GM18951 (cell line): ENCODE data around the gene ENTPD6.

Experiments
- POLR2A ChIP-seq: IDR thresholded peaks from 4 replicates; pipeline ENCODE4 v1.6.1; 2011; ENCODE audit warnings: mild to moderate bottlenecking; ENCODE audit not compliant: insufficient read length, insufficient read depth; ENCODE audit errors: extremely low read depth
- in situ Hi-C: fragments of 300-500 bp; cut with MboI; formaldehyde crosslinking; loops from one replicate; pipeline ENCODE4 v1.12.0; 2022; ENCODE audit warnings: low sequenced_read_pairs, mixed read lengths, inconsistent platforms; ENCODE audit not compliant: unreplicated experiment

ENTPD6 gene

DNA sequence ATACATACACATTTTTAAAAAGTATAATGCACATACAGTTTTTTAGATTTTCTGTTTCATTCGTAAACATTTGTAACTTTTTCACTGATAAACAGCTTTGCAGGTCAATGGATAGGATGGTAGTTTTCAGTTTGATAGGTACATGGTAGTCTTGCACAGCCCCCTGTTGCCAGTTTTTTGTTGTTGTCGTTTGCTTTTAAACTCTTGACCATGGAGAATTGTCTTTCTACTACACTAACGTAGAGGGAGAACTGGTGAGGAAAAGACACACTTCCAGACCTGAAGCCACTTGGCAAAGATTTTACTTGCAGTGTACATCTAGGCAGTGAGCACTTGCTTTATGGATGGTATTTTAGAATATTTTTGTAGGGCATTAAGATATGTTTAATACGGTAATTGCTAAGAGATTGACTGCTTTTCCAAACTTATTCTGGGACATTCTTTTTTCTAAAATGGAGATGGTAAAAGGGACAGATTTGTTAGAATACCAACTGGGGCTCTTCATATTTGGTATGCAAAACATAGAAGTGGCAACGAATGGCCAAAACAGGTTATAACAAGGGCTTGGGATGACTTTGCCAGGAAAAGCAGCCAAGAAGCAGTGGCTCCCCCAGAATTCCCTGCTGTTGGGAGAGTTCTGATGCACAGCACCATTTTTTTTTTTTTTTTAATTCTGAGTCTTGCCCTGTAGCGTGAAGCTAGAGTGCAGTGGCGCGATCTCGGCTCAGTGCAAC, 53.9 kb downstream of the ENTPD6 start:
- TF ChIP-seq POLR2A = no peak
- in situ Hi-C loops = no loop called here

DNA sequence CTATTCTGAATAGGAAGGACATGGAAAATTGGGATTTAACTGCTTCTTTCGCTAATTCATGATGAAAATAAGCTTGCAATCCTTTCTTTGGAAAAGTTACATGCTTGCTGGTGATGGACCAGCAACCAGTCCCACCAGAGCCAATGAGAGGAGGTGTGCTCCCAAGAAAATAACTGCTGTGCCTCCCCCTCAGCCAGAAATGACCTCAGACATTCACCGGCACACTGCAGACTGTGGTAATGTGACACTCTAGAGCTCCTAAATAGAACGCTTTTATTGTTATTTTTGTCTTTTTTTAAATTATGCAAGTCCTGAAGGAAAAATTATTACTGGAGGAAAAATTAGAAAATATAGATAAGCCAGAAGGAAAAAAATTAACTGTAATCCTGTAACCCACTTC, 55.0 kb downstream of the ENTPD6 start:
- no peak for TF ChIP-seq POLR2A
- in situ Hi-C loops = no loop called here

- TF ChIP-seq POLR2A = no peak
- in situ Hi-C loops = no loop called here
These were observed 55.5 kb downstream of the ENTPD6 start for GRCh38 chr20:25251019-25251418.

DNA sequence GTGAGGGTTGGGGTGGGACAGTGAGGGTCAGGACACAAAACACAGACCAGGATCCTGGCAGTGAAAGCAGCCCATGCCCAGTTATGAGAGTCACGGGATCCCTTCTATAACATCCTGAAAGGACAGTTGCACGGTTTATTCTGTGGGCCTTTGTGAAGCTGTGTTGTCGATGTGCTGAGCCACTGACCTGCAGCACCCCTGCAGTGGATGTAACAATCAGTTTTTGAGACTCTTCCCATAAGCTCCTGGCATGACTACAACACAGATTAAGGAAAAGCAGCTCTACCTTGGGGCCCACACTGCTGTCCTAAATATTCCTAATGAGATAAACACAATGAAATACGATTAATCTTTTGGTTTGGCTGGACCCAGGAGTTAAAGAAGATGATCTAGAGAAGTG, 56.0 kb downstream of the ENTPD6 start:
- in situ Hi-C loops = no loop called here

DNA sequence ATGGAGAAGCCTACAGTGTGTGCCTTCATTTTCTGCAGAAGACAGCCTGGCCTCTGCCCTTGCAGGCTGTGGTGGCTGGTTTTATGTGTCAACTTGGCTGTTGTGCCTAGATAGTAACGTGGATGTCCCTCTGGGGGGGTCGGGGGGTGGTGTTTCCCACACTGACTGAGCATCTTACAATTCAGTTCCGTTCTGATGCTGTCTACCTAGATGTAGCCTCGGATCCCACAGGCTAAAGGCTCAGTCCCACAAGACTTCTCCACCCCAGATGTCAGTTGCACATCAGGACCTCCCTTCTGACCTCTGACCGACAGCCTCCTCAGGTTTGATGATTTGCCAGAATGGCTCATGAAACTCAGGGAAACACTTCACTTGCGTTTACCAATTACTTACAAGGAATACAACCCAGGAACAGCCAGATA, 56.7 kb downstream of the ENTPD6 start:
- no peak for TF ChIP-seq POLR2A
- in situ Hi-C loops = no loop called here

More for the DNA sequence above, 56.0 kb downstream of the ENTPD6 start:
- TF ChIP-seq POLR2A = no peak

DNA sequence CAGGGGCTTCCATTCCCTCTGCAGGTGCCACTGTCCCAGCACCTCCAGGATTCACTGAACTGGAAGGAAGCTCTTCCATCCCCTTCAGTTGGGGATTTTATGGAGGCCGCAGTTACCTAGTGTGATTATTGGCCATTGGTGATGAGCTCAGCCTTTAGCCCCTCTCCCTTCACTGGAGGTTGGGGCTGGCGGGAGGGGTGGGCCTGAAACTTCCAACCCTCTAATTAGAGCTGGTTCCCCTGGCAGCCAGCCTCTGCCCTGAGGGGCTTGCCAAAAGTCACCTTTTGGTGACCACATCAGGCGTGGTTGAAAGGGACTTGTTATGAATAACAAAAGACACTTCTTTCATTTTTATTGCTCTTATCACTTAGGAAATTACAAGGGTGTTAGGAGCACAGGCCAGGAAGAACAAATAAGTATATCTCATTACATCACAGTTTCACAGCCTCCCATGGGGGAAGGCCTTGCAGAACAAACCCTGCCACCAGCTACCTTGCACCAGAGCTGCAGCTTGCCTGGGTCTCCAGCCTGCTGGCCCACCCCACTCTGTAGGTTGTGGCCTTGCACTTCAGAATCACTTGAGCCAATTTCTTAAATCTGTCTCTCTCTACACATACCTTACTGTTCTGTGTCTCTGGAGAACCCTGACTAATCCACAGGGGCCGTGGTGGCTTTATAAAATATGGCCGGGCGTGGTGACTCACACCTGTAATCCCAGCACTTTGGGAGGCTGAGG, 57.3 kb downstream of the ENTPD6 start:
- in situ Hi-C loops = no loop called here

GRCh38 chr20:25253606-25254275, 58.2 kb downstream of the ENTPD6 start:
- in situ Hi-C loops = no loop called here
- TF ChIP-seq POLR2A = no peak

More for the DNA sequence above, 57.3 kb downstream of the ENTPD6 start:
- no peak for TF ChIP-seq POLR2A

DNA sequence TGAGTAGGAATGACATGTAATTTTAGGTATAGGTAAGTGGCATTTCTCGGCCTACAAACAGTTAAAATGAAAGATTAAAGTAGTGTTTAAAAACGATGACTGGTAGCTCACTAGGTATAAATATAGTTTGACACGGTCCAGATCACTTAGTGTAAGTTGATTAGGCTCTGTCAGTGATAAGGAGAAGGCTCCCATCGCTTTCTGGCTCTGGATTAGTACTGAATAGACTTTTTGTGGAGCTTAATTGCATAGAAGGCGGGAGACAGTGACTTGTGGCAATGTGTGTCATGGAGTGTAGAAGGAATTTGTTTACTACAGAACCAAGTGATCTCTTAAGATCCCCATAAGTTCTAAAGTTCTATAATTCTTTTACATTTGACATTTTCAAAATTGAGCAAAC, 59.1 kb downstream of the ENTPD6 start:
- no peak for TF ChIP-seq POLR2A
- in situ Hi-C loops = no loop called here

GRCh38 chr20:25254986-25255680, 59.6 kb downstream of the ENTPD6 start:
- no peak for TF ChIP-seq POLR2A
- in situ Hi-C loops = no loop called here

DNA sequence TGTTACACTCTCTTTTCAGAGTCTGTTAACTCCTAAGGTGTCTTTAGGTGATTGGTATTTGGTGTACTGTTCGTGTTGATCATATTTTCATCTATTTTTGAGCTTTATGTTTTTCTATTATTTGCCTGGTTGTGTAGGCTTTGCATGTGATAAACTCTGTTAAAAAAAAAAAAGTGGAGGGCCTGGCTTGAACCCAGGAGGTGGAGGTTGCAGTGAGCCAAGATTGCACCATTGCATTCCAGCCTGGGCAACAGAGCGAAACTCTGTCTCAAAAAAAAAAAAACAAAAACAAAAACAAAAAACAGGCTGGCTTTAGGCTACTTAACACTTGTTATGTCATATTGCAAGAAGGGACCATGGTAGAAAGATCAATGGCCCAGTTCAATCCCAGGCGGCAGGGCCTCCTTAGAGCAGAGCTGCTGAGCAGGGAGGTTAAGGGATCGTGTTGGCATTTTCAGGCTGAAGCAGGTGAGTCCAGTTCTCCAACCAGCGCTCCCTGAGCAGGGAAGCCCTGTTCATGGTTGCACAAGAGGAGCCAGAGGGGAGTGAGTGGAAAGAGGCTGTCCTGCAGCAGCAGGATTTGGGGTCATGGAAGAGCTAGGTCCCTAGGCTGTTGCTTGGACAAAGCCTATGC, 60.8 kb downstream of the ENTPD6 start:
- in situ Hi-C loops = no loop called here
- no peak for TF ChIP-seq POLR2A

- in situ Hi-C loops = no loop called here
- no peak for TF ChIP-seq POLR2A
These were observed 61.6 kb downstream of the ENTPD6 start for GRCh38 chr20:25257130-25257529.

DNA sequence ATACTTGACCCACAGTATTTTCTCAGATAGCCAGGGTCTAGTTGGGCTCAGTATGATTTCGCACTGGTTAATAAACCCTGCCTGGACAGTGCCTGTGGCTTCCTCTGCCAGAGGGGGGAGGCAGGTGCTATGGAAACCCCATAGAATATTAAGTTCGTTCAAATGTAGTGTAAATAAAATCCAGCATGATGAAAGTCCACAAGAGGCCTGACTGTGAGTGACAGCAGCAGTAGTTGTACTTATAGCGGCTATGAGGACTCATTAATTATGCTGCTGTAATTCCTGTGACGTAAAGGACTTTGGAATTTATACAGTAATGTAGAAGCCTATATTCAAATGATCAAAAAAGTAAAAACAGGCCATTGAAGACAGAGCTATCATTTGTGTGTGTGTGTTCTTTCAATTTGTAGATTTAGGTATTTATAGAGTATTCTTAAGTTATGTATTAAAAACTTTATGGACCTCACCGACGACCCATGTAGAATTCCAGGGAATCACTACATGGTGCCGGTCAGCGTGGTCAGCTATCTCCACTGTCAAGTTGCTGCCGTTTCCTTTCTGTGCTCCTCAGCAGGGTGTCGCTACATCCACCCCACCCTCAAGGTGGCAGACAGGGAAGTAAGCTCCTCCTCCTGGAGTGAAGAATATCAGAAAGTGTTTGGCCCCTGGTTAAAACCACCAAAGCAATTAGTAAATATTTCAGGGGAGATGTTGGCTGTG, 62.4 kb downstream of the ENTPD6 start:
- no peak for TF ChIP-seq POLR2A
- in situ Hi-C loops = no loop called here
